GM12874 (cell line): ENCODE data around the gene TTC39C.
A peak's percentile ranks its signal among the peaks of the same experiment; 100 is the strongest.

Experiments used
- TF ChIP-seq, protein P1 (sequence below): IDR thresholded peaks from 2 replicates; pipeline ENCODE4 v1.5.1; 2011; ENCODE audit warnings: low read depth, mild to moderate bottlenecking, control low read depth, low read length, moderate library complexity; ENCODE audit not compliant: insufficient read depth

The TTC39C gene

DNA sequence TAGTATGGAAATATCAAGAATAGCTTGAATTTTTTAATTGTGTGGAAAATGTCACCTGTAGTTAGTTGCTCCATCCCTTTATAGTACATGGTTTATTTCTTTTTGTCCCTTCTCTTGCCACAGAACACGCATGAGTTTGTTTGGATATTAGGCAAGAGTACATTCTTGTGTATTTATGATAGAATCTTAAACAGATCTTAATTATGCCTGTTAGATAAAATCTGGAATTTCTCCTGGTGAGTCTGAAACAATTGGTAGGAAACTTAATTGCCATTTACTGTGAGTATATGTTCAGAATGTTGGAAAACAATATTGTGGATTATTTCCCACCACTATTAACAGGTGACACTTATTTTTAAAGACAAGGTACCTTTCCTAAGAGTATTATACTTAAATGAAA lies 94.1 kb downstream of the TTC39C start:
- TF ChIP-seq, protein P1, sequence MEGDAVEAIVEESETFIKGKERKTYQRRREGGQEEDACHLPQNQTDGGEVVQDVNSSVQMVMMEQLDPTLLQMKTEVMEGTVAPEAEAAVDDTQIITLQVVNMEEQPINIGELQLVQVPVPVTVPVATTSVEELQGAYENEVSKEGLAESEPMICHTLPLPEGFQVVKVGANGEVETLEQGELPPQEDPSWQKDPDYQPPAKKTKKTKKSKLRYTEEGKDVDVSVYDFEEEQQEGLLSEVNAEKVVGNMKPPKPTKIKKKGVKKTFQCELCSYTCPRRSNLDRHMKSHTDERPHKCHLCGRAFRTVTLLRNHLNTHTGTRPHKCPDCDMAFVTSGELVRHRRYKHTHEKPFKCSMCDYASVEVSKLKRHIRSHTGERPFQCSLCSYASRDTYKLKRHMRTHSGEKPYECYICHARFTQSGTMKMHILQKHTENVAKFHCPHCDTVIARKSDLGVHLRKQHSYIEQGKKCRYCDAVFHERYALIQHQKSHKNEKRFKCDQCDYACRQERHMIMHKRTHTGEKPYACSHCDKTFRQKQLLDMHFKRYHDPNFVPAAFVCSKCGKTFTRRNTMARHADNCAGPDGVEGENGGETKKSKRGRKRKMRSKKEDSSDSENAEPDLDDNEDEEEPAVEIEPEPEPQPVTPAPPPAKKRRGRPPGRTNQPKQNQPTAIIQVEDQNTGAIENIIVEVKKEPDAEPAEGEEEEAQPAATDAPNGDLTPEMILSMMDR: no peak

GRCh38 chr18:24111936-24112335 lies 97.4 kb downstream of the TTC39C start:
- TF ChIP-seq, protein P1: no peak

DNA sequence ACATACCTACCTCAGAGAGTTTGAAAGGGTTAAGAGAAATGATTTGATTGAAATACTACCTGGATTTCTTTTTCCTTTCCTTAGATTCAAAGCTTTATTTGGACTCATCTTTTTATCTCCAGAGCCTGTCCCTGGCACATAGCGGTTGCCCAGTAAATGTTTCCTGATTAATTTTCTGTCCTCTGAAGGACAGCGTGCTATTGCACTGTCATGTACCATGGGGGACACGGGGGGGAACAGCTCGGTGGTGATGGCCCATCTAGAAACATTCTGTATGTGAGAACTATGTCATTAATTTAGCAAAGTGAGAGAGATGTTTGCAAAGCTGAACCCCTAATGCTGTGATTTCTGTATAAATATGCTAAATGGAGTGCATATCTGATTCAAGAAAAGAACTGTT lies 97.9 kb downstream of the TTC39C start:
- TF ChIP-seq, protein P1: no peak

GRCh38 chr18:24112874-24113615 lies 98.5 kb downstream of the TTC39C start:
- TF ChIP-seq, protein P1: no peak

DNA sequence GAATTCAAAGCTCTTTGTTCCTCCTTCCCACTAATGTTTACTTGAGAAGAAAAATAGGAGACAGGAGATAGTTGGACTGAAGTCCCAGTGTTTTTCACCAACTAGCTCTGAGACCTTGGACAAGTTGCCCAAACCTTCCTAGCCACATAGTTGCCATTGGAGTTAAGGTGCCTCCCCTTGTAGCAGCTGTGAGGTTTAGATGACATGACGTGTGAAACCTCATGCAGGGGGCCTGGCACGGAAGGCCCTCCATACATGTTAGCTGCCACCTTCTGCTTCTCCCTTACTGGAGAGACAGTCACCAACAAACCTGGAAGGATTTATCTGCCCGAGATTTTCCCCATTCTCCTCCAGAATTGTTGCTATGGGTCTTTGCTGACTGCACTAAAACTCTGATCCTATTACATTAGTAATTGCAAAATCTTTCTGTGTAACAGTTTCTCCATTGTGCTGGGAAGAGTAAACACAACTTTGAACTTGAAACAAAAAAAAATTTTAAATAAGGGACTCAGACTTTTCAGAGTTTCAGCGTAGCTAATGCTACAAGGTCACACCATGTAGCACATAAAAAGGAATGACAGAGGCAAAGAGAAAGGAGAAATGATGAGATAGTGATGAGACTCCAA lies 100.5 kb downstream of the TTC39C start:
- TF ChIP-seq, protein P1: no peak

DNA sequence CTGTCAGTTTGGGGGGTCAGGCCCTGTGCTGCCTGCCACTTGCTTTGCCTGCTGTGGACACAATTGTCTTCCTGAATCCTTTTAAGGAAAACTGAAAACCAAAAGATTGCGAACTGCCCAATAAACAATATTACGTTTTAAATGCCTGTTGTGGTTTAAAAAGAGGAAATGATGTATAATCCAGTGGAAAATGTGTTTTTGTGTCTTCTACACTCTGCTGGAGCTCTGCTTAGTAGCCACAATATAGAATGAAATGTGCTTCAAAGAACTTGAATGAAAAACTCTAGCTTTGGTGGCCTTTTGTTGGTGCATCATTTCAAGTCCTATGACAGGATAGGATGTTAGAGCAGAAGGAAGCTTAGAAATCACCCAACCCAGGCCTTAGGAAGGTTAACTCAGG lies 101.1 kb downstream of the TTC39C start:
- TF ChIP-seq, protein P1: no peak

DNA sequence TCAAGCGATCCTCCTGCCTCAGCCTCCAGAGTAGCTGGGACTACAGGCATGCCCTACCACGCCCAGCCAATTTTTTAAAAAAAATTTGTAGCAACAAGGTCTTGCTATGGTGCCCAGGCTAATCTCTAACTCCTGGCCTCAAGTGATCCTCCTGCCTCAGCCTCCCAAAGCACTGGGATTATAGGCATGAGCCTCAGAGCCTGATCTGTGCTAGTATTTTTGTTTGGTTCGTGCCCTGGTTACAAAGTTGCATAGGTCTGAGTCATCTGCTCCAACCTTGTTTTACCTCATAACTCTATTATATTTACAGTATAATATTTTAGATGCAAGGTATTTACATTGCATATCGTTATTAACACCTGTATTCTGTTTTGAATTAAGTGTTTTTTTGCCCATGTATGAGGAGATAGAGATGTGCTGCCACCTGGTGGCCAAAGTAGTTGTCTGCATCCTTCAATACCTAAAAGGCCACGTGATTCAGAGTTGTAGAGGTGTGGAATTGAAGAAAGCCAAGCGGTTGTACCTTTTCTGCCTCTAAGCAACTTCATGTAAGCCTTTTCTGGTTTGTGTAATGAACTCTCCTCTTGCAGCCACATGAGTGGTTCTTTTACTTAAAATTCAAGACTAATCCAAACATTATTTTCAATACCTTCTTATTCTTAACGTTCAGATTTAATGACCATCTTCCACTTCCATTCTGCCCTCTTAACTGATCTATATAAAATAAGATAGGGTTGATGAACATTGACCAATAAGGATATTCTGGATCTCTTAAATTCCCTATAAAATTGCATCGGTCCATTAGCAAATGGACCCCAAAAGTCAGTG lies 104.4 kb downstream of the TTC39C start:
- TF ChIP-seq, protein P1: peak; percentile 62
